Frontal cortex (tissue), 4 donors: ENCODE data around the gene TCN2. TPM values are rescaled to one million over a fixed set of nuclear protein-coding genes. Genes with fewer than 3 reads are reported as not detected.
"Not testable (repeated sequence)": the region's sequence is repeated elsewhere in the genome, so short reads cannot be mapped to it uniquely, and the experiment has no call there.

Experiments used
- DNase-seq, 2 donors: peaks; one replicate each; pipeline ENCODE4 v3.0.0; 2012; ENCODE audit warnings: low spot score in 2 of 2
- FAIRE-seq: peaks from 2 replicates; lab custom pipeline; 2012; peaks lifted over from hg19 to GRCh38; lab: Jason Lieb, UNC
- total RNA-seq: library from RNA; depleted of rRNA; stranded (reverse); fragments of >200 nt; gene quantifications from one replicate; pipeline ENCODE4 v1.2.3, GENCODE V29; 2014
- donor health status: control.
- donor health status: control.
- donor health status: control.

The TCN2 gene
- total RNA-seq, 1 donor from 2014 or later: 11.0 TPM

GRCh38 chr22:30607300-30607930 is 441 bp downstream of the TCN2 start:
- FAIRE-seq (no peak), DNase-seq (no peak)

- FAIRE-seq (no peak), DNase-seq (no peak)
Observed at GRCh38 chr22:30607939-30608338, 965 bp downstream of the TCN2 start.

- no peak for FAIRE-seq
- DNase-seq: peak in 1 of 2 donors; percentile 56
Observed at GRCh38 chr22:30609260-30610185, 2.5 kb downstream of the TCN2 start.

GRCh38 chr22:30610299-30610698 is 3.3 kb downstream of the TCN2 start:
- DNase-seq (no peak), FAIRE-seq (no peak)

- DNase-seq (no peak), FAIRE-seq (no peak)
Observed at GRCh38 chr22:30611197-30611596, 4.2 kb downstream of the TCN2 start.

- DNase-seq (no peak), FAIRE-seq (no peak)
Observed at GRCh38 chr22:30612789-30613188, 5.8 kb downstream of the TCN2 start.

- DNase-seq: no peak
- no peak for FAIRE-seq
Observed at GRCh38 chr22:30614268-30614667, 7.3 kb downstream of the TCN2 start.

GRCh38 chr22:30614879-30615278 is 7.9 kb downstream of the TCN2 start:
- no peak for FAIRE-seq
- no peak for DNase-seq

GRCh38 chr22:30615543-30615954 is 8.6 kb downstream of the TCN2 start:
- DNase-seq: no peak
- FAIRE-seq: no peak

GRCh38 chr22:30617819-30618218 is 10.8 kb downstream of the TCN2 start:
- FAIRE-seq (no peak), DNase-seq (no peak)

- FAIRE-seq, DNase-seq: not testable (repeated sequence)
Observed at GRCh38 chr22:30619909-30620308, 12.9 kb downstream of the TCN2 start.

- FAIRE-seq (no peak), DNase-seq (no peak)
Observed at GRCh38 chr22:30626413-30626812, 19.4 kb downstream of the TCN2 start.

GRCh38 chr22:30627471-30627870 is 20.5 kb downstream of the TCN2 start:
- DNase-seq (no peak), FAIRE-seq (no peak)

- FAIRE-seq: no peak
Observed at GRCh38 chr22:30628491-30628890, 21.5 kb downstream of the TCN2 start.

GRCh38 chr22:30631469-30631868 is 24.5 kb downstream of the TCN2 start:
- not testable (repeated sequence) for FAIRE-seq, DNase-seq

More at GRCh38 chr22:30628491-30628890, 21.5 kb downstream of the TCN2 start:
- DNase-seq: no peak

- FAIRE-seq (no peak), DNase-seq (peak; percentile 91)
Observed at GRCh38 chr22:30634471-30635233, 27.7 kb downstream of the TCN2 start.

- DNase-seq: peak; percentile 98 to 99
- no peak for FAIRE-seq
Observed at GRCh38 chr22:30635273-30636225, 28.6 kb downstream of the TCN2 start, which contains the start of gene SLC35E4. TSS of gene SLC35E4 (plus strand) at chr22:30635781. CDS start at chr22:30636451, 670 bp downstream.

- FAIRE-seq (no peak), DNase-seq (peak in 1 of 2 donors; percentile 55)
Observed at GRCh38 chr22:30636226-30637077, 29.5 kb downstream of the TCN2 start.
